Muscle layer of duodenum (tissue), 2 donors: ENCODE measurements around the gene SNX14.

ENCODE experiments used
- H3K27ac ChIP-seq: one replicate; pipeline ENCODE4 v1.7.0; 2013; ENCODE audit warnings: mild to moderate bottlenecking, low read length
- H3K27me3 ChIP-seq: one replicate; pipeline ENCODE4 v1.7.0; 2013; ENCODE audit warnings: low read depth, mild to moderate bottlenecking, control low read depth, low read length
- H3K36me3 ChIP-seq, 2 donors: one replicate each; pipeline ENCODE4 v1.7.0; 2013; ENCODE audit warnings: low read length in 2 of 2, control low read depth in 1 of 2, mild to moderate bottlenecking in 1 of 2; ENCODE audit not compliant: insufficient read depth in 2 of 2, control insufficient read depth in 1 of 2
- H3K4me1 ChIP-seq, 2 donors: one replicate each; pipeline ENCODE4 v1.7.0; 2013; ENCODE audit warnings: low read length in 2 of 2, mild to moderate bottlenecking in 2 of 2, control low read depth in 1 of 2, moderate library complexity in 1 of 2; ENCODE audit not compliant: insufficient read depth in 2 of 2, control insufficient read depth in 1 of 2
- H3K4me3 ChIP-seq, 2 donors: one replicate each; pipeline ENCODE4 v1.7.0; 2013; ENCODE audit warnings: low read length in 2 of 2, low read depth in 1 of 2, mild to moderate bottlenecking in 1 of 2
- H3K9me3 ChIP-seq, 2 donors: one replicate each; pipeline ENCODE4 v1.7.0; 2013; ENCODE audit warnings: low read length in 2 of 2, control low read depth in 1 of 2, mild to moderate bottlenecking in 1 of 2; ENCODE audit not compliant: control insufficient read depth in 1 of 2
- donor health status: healthy.

The SNX14 gene

GRCh38 chr6:85496009-85496579, 97.6 kb downstream of the SNX14 start:
- Histone ChIP-seq H3K4me1 (no peaks in the 10 kb centered on the region), H3K27me3 (no peaks in the 10 kb centered on the region), H3K9me3 (no peaks in the 10 kb centered on the region), H3K4me3 (no peak overlapping the region), H3K27ac (no peak overlapping the region), H3K36me3 (peaks cover 0 to 4% of the 10 kb centered on the region in 2 donors)

- no peaks in the 10 kb centered on the region for H3K9me3 ChIP-seq
- H3K4me3 ChIP-seq, result no peak overlapping the region
- H3K36me3 ChIP-seq, result peaks cover 4% of the 10 kb centered on the region in 2 donors
- H3K4me1 ChIP-seq, result no peaks in the 10 kb centered on the region
- H3K27ac ChIP-seq, result no peak overlapping the region
- no peaks in the 10 kb centered on the region for H3K27me3 ChIP-seq
Observed at GRCh38 chr6:85494547-85495536, 98.8 kb downstream of the SNX14 start.

GRCh38 chr6:85493389-85493788, 100.3 kb downstream of the SNX14 start:
- peaks cover 4% of the 10 kb centered on the region in 2 donors for H3K36me3 ChIP-seq
- H3K4me1 ChIP-seq, result no peaks in the 10 kb centered on the region

GRCh38 chr6:85490516-85491248, 103.0 kb downstream of the SNX14 start:
- Histone ChIP-seq H3K36me3 (peaks cover 4% of the 10 kb centered on the region in 2 donors), H3K4me3 (no peak overlapping the region), H3K4me1 (no peaks in the 10 kb centered on the region), H3K27ac (no peak overlapping the region), H3K27me3 (no peaks in the 10 kb centered on the region), H3K9me3 (no peaks in the 10 kb centered on the region)

More at GRCh38 chr6:85493389-85493788, 100.3 kb downstream of the SNX14 start:
- Histone ChIP-seq H3K27me3 (no peaks in the 10 kb centered on the region), H3K9me3 (no peaks in the 10 kb centered on the region), H3K4me3 (no peak overlapping the region), H3K27ac (no peak overlapping the region)

GRCh38 chr6:85484948-85485347, 108.7 kb downstream of the SNX14 start:
- H3K36me3 ChIP-seq, result no peaks in the 10 kb centered on the region

GRCh38 chr6:85483846-85484245, 109.8 kb downstream of the SNX14 start:
- Histone ChIP-seq H3K36me3 (no peaks in the 10 kb centered on the region), H3K27me3 (no peaks in the 10 kb centered on the region), H3K9me3 (no peaks in the 10 kb centered on the region)

More at GRCh38 chr6:85484948-85485347, 108.7 kb downstream of the SNX14 start:
- Histone ChIP-seq H3K27ac (no peak overlapping the region), H3K4me1 (no peaks in the 10 kb centered on the region), H3K27me3 (no peaks in the 10 kb centered on the region), H3K9me3 (no peaks in the 10 kb centered on the region), H3K4me3 (no peak overlapping the region)

GRCh38 chr6:85482905-85483700, 110.6 kb downstream of the SNX14 start:
- Histone ChIP-seq H3K4me3 (no peak overlapping the region), H3K27ac (peak overlapping the region; percentile 42), H3K9me3 (no peaks in the 10 kb centered on the region), H3K4me1 (no peaks in the 10 kb centered on the region), H3K36me3 (no peaks in the 10 kb centered on the region), H3K27me3 (no peaks in the 10 kb centered on the region)

More at GRCh38 chr6:85483846-85484245, 109.8 kb downstream of the SNX14 start:
- no peak overlapping the region for H3K4me3 ChIP-seq
- H3K27ac ChIP-seq, result no peak overlapping the region
- no peaks in the 10 kb centered on the region for H3K4me1 ChIP-seq

- H3K27me3 ChIP-seq, result no peaks in the 10 kb centered on the region
- H3K4me3 ChIP-seq, result no peak overlapping the region
- H3K36me3 ChIP-seq, result no peaks in the 10 kb centered on the region
- H3K4me1 ChIP-seq, result no peaks in the 10 kb centered on the region
- peak overlapping the region; percentile 42 for H3K27ac ChIP-seq
- H3K9me3 ChIP-seq, result no peaks in the 10 kb centered on the region
Observed at GRCh38 chr6:85482206-85482904, 111.3 kb downstream of the SNX14 start.

- H3K27me3 ChIP-seq, result no peaks in the 10 kb centered on the region
- H3K27ac ChIP-seq, result no peak overlapping the region
- no peak overlapping the region for H3K4me3 ChIP-seq
- peaks cover 0 to 5% of the 10 kb centered on the region in 2 donors for H3K9me3 ChIP-seq
- H3K4me1 ChIP-seq, result no peaks in the 10 kb centered on the region
- no peaks in the 10 kb centered on the region for H3K36me3 ChIP-seq
Observed at GRCh38 chr6:85479208-85479607, 114.5 kb downstream of the SNX14 start.

- Histone ChIP-seq H3K4me1 (no peaks in the 10 kb centered on the region), H3K9me3 (peaks cover 0 to 5% of the 10 kb centered on the region in 2 donors), H3K4me3 (no peak overlapping the region), H3K27me3 (no peaks in the 10 kb centered on the region), H3K36me3 (no peaks in the 10 kb centered on the region), H3K27ac (no peak overlapping the region)
Observed at GRCh38 chr6:85476532-85476931, 117.1 kb downstream of the SNX14 start.
